HG03103 (cell line): ENCODE data around the gene ARHGAP40.

ENCODE experiments used
- ATAC-seq: cut with Tn5 transposase; IDR thresholded peaks from one replicate; pipeline ENCODE4 v1.9.1; 2021; ENCODE audit warnings: low read depth; ENCODE audit not compliant: unreplicated experiment

The ARHGAP40 gene

DNA sequence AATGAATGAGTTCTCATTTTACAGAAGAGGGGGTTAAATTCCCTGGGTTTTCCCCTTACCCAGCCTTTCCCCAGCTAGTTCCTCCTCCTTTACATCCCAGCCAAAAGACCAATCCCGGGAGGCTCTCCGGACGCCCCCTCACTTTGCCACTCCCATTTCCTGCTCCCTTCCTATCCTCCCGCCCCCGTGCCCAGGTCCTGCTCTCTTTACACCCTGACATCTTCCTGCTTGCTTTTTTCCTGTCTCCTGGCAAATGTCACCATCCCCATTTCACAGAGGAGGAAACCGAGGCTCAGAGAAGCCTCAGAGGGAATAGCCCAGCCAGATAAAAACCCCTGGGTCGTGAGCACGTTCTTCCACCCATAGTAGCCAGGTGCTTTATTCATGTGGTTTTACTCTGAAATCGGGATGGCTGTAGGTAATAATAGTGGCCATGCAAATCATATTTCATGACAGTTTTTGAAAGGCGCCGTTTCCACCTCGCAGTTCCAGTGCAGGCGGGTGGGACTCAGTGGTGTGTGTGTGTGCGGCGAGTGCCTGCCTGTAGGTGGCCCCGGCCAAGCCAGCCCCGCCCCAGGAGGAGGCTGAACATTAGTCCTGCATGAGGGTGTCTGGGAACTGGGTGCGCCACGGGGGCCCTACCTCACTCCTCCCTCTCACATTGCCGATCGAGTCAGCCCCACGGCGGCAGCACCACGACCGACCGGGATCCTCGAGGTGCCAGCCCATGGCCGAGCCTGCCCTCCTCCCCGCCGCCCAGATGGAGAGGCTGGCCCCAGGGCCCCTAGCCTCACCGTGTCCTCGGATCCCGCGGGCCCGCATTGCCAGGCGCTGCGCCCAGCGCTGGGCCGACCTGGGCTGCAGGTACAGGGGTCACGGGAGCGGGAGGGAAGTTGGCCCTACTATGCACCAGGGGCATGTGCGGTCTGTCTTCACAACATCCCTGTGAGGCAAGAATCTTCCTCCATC, at the start of gene ARHGAP40:
TSS of gene ARHGAP40 (plus strand) at position 594 of the 969 bp plus-strand sequence.
- no peak for ATAC-seq

DNA sequence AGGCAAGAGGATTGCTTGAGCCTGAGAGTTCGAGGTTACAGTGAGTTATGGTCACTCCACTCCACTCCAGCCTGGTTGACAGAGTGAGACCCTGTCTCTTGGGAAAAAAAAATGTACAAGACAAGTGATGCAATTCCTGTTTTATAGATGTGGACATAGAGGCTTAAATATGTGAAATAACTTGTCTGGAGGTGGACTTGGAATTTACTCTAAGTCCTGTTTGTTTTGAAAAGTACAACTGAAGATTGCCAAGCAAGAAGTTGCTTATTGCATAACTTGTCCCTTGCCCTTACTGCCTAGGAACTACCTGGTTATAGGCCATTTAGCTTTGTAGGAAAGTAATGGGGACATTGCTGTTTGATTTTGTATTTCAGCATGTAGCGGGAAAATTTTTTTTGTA, 46.6 kb upstream of the ARHGAP40 start:
- no peak for ATAC-seq

DNA sequence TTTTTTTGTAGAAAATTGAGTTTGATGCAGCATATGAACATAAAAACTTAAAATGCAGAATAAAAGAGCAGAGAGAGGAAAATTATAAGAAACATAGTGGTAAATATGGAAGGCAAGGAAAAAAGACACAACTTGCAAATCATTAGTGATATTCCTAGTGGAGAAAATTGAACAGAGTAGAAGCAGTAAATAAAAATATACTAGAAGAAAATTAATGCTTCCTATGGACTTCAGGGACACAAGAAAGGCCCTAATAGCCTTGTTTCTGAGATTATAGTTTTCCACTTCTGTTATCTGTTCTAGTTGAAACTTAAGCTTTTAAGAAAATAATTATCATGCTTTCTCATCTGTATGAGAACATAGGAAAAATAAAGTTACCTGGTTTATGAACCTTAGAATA, 46.2 kb upstream of the ARHGAP40 start:
- no peak for ATAC-seq

DNA sequence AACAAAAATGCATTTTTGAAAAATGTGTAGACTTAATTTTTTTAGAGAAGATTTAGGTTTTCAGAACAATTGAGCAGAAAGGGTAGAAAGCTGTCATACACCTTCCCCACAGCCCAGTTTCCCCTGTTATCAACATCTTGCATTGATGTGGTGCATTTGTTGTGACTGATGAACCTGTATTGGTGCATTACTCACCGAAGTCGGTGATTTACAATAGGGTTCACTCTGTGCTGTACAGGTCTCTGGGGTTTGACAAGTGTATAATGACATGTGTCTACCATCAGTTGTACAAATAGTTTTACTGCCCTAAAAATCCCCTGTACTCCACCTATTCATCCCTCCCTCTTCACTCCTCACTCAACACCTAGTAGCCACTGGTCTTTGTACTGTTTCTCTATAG, 44.4 kb upstream of the ARHGAP40 start:
- no peak for ATAC-seq

DNA sequence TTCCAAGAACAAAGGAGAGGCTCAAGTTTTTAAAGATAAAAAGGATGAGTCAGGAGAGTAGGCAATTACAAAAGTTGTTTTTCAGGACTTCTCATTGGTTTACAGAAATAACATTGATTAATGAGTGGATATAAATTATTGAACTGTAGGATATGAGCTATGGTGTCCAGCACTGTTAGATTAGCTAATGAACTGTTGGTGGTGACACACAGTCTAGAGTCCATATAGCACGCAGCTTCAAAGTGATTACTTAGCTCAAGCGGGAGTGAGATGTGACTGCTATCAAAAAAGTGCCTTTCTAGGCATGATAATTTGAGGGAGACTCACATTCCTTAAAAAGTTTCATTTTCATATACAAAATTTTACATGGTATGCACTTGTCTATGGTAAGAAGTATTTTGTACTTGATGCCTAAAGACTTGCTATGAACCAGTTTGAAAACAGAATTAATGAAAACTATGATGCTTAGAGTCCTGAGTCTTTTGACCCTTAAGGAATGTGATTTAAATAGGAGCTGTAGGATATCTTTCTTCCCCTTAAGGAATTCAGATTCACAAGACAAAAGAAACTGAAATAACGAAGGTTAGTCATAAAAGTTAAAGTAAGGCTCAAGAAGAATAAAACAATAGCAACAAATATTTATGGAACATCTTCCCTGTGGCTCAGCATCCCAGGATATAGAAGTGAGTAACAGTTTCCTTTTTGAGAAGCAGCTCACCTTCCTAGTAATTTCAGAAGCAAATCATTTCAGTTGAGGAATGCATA, 42.8 kb upstream of the ARHGAP40 start:
- ATAC-seq = no peak

DNA sequence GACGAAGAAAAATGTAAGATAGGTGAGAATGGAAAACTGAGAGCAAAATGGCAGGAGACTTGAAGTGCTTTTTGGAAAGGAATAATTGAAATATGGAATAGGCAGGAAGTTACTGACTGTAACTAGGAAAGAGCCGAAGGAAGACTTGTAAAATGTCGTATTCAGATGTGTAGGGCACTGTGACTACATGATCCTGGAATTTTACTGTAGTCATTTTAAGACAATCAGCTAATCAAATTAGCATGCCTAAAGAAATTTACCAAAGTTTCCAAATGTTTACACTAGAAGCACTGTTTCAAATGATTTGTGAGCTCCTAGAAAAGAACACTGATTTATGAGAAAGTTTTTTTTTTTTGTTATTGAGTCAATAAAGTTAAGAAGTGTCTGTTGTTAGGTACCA, 41.8 kb upstream of the ARHGAP40 start:
- ATAC-seq = no peak

DNA sequence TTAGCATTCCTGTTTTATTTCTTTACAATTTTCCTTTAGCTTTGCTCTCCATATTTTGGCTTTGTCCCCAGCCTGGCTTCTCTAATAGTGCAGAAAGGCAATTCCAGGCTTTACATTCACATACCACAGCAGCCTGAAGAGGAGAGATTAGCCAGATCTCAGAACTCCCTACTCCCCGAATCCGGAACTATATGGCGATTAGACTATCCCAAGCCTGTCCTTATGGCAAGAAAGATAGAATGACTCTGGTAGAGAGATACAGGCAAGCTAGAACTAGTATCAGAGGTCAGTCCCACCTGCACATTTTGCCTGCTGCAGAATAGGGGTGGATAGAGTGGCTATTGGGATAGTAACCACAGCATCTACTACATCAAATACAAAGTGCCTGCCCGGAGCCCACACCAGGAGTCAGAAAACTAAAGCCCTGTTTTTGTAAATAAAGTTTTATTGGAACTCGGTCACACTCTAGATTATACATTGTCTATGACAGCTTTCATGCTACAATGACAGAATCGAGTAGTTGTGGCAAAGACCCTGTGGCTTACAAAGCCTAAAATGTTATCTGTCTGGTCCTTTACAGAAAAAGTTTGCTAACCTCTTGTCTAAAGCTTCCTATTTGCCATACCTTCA, 37.7 kb upstream of the ARHGAP40 start:
- ATAC-seq = no peak

DNA sequence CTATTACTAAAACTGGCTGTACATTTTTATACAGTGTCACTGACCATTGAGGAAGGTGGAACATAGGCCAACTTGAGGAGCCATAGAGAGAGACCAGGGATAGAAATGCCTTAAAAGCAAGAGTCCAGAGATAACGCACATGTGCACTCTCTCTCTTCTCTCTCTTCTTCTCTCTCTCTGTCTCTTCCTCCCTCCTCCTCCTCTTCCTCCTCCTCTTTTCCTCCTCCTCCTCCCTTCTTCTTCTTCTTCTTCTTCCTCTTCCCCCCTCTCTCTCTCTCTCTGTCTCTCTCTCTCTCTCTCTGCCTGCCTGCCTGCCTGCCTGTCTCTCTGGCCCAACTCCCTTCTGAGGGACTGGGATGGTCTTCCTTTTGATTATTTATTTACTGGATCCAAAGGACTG, 36.9 kb upstream of the ARHGAP40 start:
- ATAC-seq = no peak

DNA sequence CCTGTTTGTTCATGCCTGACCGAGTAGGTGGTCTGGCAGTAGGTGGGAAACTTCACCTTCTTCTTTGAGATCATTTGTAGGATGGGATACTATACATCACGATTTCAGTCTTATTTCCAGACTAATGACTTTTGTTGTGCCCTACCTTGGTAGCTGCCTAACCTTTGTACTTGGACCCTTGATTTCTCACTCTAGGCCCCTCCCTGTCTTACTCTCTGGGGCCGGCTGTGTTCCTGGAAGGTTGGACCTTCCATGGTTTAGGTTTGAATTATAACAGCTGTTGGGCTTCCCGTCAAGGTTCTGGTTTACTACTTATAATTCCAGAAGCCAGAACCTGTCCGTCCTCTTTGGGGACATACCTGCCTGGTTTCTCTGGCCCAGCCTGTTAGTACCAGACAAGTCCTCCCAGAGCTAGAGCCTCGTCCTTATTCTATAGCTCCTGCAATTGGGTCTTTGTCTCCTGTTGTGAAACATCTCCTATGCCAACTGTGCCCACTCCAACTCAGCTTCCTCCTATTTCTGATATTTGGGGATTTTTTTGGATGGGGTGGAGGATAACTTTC, 35.5 kb upstream of the ARHGAP40 start:
- no peak for ATAC-seq

DNA sequence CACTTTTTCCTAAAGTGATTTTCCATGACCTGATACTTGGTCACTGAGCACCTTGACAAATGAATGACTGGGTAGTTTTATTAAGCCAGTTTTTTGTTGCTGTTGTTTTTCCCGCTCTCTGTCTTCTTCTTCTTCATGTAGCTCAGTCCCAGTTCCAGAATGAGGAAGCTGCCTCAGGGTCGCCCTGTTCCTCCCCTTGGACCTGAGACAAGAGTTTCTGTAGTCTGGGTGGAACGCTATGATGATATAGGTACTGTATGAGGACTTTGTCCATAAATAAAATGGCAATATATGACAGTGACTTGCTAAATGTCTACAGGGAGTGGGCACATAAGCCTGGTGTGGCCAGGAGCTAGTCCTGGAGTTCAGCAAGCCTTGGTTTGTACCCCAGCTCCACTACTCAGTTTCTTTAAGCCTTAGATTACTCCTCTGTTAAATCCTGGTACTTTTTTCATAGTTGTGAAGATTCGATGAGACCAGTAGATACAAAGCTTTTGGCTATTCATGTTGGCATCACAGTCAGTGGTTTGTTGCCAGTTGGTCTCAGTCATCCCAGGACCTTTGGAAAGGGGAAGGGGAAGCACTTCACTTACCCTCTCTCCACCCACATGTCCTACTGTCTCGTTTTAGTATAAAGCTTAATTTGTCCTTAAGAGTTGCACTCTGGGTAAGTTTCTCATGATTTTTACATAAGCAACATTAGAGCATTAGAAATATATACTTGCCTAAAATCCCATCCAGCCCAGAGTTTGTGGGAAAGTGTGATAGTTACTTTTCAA, 31.7 kb upstream of the ARHGAP40 start:
- no peak for ATAC-seq

DNA sequence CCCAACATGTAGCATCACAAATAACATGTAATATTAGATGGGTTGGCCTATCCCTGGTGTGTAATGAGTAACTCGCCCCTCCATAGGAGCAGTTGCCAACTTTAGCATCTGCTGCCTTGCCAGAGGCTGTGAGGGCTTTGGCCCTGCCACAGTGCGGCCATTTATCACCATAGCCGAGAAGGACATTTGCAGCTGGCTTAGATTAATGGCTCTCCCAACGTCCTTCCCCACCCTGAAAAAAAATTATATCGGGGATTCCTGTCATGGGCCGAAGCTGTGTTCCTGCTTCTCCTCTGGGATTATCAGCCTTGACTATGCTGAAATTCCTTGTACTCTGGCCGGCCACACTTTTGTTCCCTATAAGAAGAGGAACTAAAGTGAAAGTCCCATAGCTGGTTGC, 28.2 kb upstream of the ARHGAP40 start:
- no peak for ATAC-seq

DNA sequence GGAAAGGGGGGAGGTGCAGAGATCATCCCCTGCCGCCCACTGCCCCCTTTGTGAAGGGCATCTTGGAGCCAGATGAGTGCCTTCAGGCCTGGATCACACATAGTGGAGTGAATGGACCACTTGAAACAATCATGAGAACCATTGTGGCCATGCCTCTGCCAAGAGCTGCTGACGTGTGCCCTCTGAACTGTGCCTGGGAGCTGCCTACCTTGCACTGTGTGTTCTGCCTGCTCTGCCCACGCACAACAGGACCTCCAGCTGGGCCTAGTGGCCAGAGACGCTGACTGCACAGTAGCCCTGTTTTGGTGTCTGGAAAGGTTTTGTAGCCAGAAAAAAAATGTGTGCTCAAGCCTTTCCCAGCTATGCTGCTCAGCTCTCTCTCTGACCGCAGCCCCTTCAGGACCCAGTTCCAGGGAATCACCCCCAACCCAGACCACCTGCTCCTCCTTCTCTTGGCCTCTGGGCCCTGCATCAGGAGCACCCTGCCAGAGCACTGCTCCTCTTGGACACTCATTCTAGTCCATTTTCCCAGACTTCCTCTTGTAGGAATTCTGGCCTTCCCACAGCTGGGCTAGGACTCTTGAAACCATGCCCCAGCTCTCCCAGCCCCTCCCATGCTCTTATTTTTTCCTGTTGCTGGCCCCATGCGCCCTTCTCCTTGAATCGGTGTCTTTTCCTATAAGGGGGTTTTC, 22.2 kb upstream of the ARHGAP40 start:
- ATAC-seq = no peak

DNA sequence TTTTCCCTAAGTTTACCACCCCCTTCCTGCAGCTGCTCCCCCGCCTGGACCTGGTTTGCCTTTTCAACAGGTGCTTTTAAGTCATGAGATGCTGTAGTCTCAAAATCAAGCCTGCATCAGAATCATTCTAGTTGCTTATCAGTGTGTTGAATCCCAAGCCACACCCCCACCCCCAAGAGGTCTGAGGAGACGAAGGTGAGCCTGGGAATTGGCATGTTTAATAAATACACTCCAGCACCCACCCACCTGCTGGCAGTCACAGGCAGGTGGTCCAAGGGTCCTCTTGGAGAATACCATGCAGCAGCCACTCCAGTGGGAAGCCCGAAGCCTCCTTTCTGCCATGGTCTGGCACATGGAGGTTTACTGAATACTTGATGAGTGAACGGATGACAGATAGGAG, 21.7 kb upstream of the ARHGAP40 start:
- ATAC-seq = no peak

DNA sequence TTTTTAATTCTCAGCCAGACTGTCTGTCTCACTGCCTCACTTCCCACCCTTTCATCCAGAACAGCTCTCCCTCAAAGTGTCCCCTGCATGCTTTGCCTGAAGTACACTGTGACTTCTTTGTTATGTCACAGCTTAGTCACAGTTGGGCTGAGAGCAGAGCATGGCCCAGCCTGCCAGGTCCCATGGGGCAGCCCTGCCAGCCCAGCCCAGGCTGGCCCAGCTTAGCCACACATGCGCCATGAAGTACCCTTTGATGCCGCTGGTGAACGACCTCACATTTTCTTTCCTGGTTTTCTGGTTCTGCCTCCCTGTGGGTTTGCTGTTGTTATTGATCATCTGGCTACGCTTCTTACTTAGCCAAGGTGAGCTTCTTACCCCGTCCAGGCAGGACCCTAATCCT, 20.6 kb upstream of the ARHGAP40 start, which contains the start of gene ADIG:
TSS of gene ADIG (plus strand) at position 185 of the 400 bp plus-strand sequence. CDS start at position 239, 54 bp downstream.
- ATAC-seq = no peak

DNA sequence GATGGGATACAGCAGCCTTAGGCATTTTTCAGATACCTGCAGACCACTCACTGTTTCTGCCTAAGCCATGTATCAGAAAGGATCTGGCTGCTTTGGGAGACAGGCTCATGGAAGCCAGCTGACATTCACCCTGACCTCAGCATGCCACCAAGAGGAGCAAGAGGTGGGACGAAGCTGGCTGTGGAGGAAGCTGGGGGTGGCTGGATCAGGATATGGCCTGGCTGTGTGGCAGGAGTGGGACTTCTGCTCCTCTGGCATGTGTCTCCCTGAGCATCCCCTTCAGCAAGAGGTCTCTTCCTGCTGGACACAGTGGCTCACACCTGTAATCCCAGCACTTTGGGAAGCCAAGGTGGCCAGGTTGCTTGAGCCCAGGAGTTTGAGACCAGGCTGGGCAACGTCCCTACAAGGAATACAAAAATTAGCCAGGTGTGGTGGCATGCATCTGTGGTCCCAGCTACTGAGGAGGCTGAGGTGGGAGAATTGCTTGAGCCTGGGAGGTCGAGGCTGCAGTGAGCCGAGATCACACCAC, 19.7 kb upstream of the ARHGAP40 start:
- ATAC-seq = no peak

DNA sequence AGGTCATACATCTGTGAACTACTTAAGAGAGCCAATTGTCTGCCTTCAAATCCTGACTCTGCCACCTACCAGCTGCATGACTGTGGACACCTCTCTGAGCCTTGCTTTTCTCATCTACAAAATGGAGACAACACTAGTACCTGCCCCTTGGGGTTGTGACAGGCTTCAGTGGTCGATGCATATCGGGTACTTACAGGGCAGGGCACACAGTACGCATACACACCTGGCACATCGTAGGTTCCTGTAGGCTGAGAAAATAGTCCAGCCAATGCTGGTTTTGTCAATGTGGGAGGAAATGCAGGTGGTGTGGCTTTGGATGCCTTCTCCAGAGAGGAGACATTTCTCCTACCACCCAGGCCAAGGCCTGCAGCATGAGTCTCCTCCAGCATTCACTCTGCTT, 18.3 kb upstream of the ARHGAP40 start:
- ATAC-seq = no peak

DNA sequence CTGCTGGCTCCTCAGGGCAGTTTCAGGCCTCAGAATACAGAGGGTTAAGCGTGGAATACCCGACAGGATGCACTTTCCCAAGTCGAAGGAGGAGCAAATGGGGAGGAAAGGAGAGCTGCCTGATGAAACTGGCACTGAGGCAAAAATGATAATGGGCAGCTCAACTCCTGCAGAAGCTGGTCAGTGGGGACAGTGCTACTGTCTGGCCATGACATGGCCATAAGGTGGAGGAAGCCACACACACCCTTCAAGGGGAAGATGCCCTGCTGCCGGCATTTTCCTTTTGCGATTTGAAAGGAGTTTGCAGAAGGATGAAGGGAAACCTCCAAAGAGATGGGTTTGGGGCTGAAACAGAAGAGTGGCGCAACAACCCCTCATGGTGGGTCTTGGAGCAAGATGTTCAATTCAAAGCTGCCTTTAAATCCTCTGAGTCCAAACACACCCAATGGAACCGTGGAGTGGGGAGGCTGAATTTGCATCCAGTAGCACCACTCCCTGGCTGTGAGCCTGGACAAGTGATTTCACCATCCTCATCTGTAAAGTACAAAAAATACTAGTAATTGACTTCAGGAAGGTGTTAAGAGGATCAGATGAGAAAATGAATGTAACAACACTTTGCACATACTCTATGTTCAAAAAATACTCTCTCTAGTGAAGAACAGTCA, 17.4 kb upstream of the ARHGAP40 start:
- no peak for ATAC-seq

DNA sequence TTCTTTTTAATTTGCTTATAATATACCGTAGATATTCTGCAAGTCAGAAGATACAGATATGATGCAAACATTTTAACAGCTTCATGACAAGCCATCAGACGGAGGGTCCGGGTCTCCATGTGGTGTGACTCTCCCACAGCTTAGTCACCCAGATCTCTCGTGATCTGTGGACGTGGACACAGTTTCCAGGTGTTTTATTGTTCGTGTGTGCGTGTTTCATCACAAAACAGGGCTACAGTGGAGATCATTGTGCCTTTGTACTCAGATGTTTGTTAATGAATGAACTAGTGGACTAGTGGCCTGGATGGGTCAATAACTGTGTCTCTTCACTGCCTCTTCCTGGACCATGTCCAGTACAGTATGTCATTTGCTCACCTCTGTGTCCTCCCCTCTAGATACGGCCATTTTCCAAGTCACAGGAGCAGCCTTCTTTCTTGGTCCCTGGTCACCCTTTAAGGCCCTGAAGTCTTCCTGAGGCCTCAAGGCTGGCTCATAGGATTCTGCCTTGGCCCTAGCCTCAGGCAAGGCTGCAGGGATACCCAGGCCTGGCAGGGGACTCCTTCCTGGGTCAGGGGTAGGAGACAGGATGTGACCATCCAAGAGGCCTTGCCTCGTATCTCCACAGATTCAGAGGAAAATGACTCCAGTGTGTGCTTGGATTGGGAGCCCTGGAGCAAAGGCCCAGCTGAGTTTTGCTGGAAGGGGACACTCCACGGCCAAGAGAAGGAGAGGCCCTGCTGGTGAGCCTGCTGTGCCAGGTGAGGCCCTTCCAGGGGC, 16.0 kb upstream of the ARHGAP40 start:
- no peak for ATAC-seq
